K562 (cell line): ENCODE data around the gene ZC3H10. TPM values are rescaled to one million over a fixed set of nuclear protein-coding genes. Genes with fewer than 3 reads are reported as not detected.

ENCODE experiments used
- FOXJ2 ChIP-seq: fragments of 200-800 bp; sonication (Bioruptor generic); IDR thresholded peaks from 2 replicates; pipeline ENCODE4 v1.6.1; 2016; ENCODE audit warnings: missing genetic modification characterization, missing compliant biosample characterization
- HOXB6 ChIP-seq: fragments of 250-450 bp; sonication (Bioruptor Pico); IDR thresholded peaks from 2 replicates; pipeline ENCODE4 v1.5.1; 2022; ENCODE audit warnings: mild to moderate bottlenecking, borderline replicate concordance
- ID3 ChIP-seq, 2 experiments: fragments of 250-450 bp in 1 of 2; fragments of 450-650 bp in 1 of 2; sonication (Bioruptor Pico) in 1 of 2; IDR thresholded peaks; 2 replicates each; pipeline versions ENCODE4 v1.6.1 to v1.8.0; 2016 to 2021; ENCODE audit warnings: mild to moderate bottlenecking in 2 of 2, moderate library complexity in 2 of 2, missing compliant biosample characterization in 1 of 2, missing genetic modification characterization in 1 of 2
- MCM3 ChIP-seq: fragments of 450-650 bp; IDR thresholded peaks from 2 replicates; pipeline ENCODE4 v1.6.1; 2016
- MNT ChIP-seq, 2 experiments: fragments of 450-650 bp; conservative IDR thresholded peaks; 2 replicates each; pipeline ENCODE4 v1.6.1; 2017; ENCODE audit warnings: mild to moderate bottlenecking in 2 of 2, moderate library complexity in 2 of 2
- SFPQ ChIP-seq: fragments of 200-400 bp; formaldehyde crosslinking; IDR thresholded peaks from 2 replicates; pipeline ENCODE4 v1.6.1; 2017; ENCODE audit warnings: mild to moderate bottlenecking, low read depth, low read length, moderate library complexity
- STAT5A ChIP-seq: IDR thresholded peaks from 2 replicates; pipeline ENCODE4 v1.6.1; 2012; ENCODE audit warnings: low read length, inconsistent platforms, borderline replicate concordance
- STAT5B ChIP-seq: fragments of 250-450 bp; sonication (Bioruptor Pico); IDR thresholded peaks from 2 replicates; pipeline ENCODE4 v1.8.0; 2021; ENCODE audit warnings: mild to moderate bottlenecking, inconsistent platforms
- SUPT5H ChIP-seq: fragments of 450-650 bp; IDR thresholded peaks from 2 replicates; pipeline ENCODE4 v1.6.1; 2016
- TAF7 ChIP-seq: fragments of 450-650 bp; IDR thresholded peaks from 2 replicates; pipeline ENCODE4 v1.6.1; 2016; ENCODE audit warnings: missing genetic modification characterization, missing compliant biosample characterization
- TFE3 ChIP-seq: fragments of 450-650 bp; formaldehyde crosslinking; IDR thresholded peaks from 2 replicates; pipeline ENCODE4 v1.4.0; 2020; ENCODE audit warnings: mild to moderate bottlenecking, mixed read lengths
- ZNF592 ChIP-seq: fragments of 450-650 bp; IDR thresholded peaks from 2 replicates; pipeline ENCODE4 v1.6.1; 2017; ENCODE audit warnings: antibody characterized with exemption, mild to moderate bottlenecking
- ZNF639 ChIP-seq, 2 experiments: fragments of 200-800 bp in 1 of 2; sonication (Bioruptor generic) in 1 of 2; sonication (generic) in 1 of 2; formaldehyde crosslinking in 1 of 2; IDR thresholded peaks in 1 of 2; conservative IDR thresholded peaks in 1 of 2; 2 replicates each; pipeline versions ENCODE4 v1.5.0 to v1.6.1; 2016 to 2020; ENCODE audit warnings: missing compliant biosample characterization in 1 of 2, missing genetic modification characterization in 1 of 2, missing genetic modification reagents in 1 of 2
- ZNF75A ChIP-seq: fragments of 450-650 bp; formaldehyde crosslinking; IDR thresholded peaks from 2 replicates; pipeline ENCODE4 v1.4.0; 2020; ENCODE audit warnings: mild to moderate bottlenecking
- polyA plus RNA-seq, 8 experiments: library from polyadenylated mRNA; depleted of rRNA in 4 of 8; stranded (reverse) in 5 of 8; unstranded in 3 of 8; fragments of >200 nt; fragmentation: Nextera tagmentation in 2 of 8; fragmentation: Illumina TruSeq in 1 of 8; extraction: Ambion mirVana in 2 of 8; extraction: Trizol in 1 of 8; gene quantifications; 2 replicates each; pipeline versions ENCODE4 v1.2.1 to v1.2.3, GENCODE V29; 2011 to 2014; ENCODE audit warnings: inconsistent platforms in 1 of 8, missing spikeins in 1 of 8
- total RNA-seq, 7 experiments: library from RNA; depleted of rRNA in 6 of 7; stranded (reverse); fragments of >200 nt in 6 of 7; fragmentation: Illumina TruSeq in 2 of 7; extraction: Trizol in 2 of 7; gene quantifications; 2 replicates each; pipeline versions ENCODE4 v1.2.1 to v1.2.3, GENCODE V29; 2011 to 2021; ENCODE audit warnings: low replicate concordance in 1 of 7

Gene ZC3H10
- total and polyA plus RNA-seq, 9 of the 15 experiments (the other 6 are each of a cell fraction or from before 2014, with no cell fraction given): 0.31 to 4.1 (median 1.6) TPM

- TF ChIP-seq ZNF592: 0 out of 2 replicates have a peak, but pooled peaks have one; percentile 52
- TF ChIP-seq ZNF639 (CRISPR knock-in tag; conservative IDR thresholded peaks at IDR 0.05 in 1 of 2, IDR thresholded peaks at IDR 0.05 in 1 of 2): 0 out of 4 replicates have a peak, but pooled peaks of 1 of the 2 experiments have one; percentile 49
- TF ChIP-seq MNT (conservative IDR thresholded peaks at IDR 0.05): peak; percentile 67 to 82
- TF ChIP-seq STAT5B (CRISPR knock-in tag): no peak
- no peak for TF ChIP-seq TAF7 (tag)
- TF ChIP-seq SFPQ: no peak
- peak; percentile 75 for TF ChIP-seq SUPT5H
- TF ChIP-seq ZNF75A: no peak
- no peak for TF ChIP-seq FOXJ2 (tag)
- no peak for TF ChIP-seq STAT5A
- TF ChIP-seq HOXB6 (CRISPR knock-in tag): no peak
- no peak for TF ChIP-seq ID3 (CRISPR knock-in tag; IDR thresholded peaks at IDR 0.05)
- TF ChIP-seq ID3 (tag; IDR thresholded peaks at IDR 0.05): no peak
- TF ChIP-seq MCM3: no peak
- no peak for TF ChIP-seq TFE3 (CRISPR knock-in tag)
Measured at GRCh38 chr12:56129206-56129941, 11.3 kb downstream of the ZC3H10 start (continued).
